RWPE2 (cell line): Measurements from ENCODE around the gene MYO5A.

Source experiments
- ATAC-seq: fragments of 200-7000 bp; cut with Tn5 transposase; 3 replicates; pipeline ENCODE4 v1.9.1; 2021; ENCODE audit warnings: low read depth
- DNase-seq: peaks from one replicate; pipeline ENCODE4 v3.0.0-alpha.2; 2020; ENCODE audit warnings: low spot score
- H3K27ac ChIP-seq: fragments of 450-650 bp; 2 replicates; pipeline ENCODE4 v1.5.1; 2017; ENCODE audit warnings: mild to moderate bottlenecking; ENCODE audit not compliant: poor library complexity, severe bottlenecking
- H3K27me3 ChIP-seq: fragments of 250-450 bp; sonication (Bioruptor Pico); 2 replicates; pipeline ENCODE4 v1.5.1; 2021; ENCODE audit warnings: mild to moderate bottlenecking, moderate library complexity; ENCODE audit not compliant: insufficient read depth, poor library complexity, severe bottlenecking
- H3K36me3 ChIP-seq: fragments of 250-450 bp; sonication (Bioruptor Pico); 2 replicates; pipeline ENCODE4 v1.5.1; 2020; ENCODE audit warnings: low read depth, mild to moderate bottlenecking, moderate library complexity
- H3K4me1 ChIP-seq: fragments of 250-450 bp; sonication (Bioruptor Pico); 2 replicates; pipeline ENCODE4 v1.5.1; 2021; ENCODE audit warnings: mild to moderate bottlenecking, moderate library complexity; ENCODE audit not compliant: insufficient read depth, poor library complexity, severe bottlenecking
- H3K4me3 ChIP-seq: fragments of 250-450 bp; sonication (Bioruptor Pico); 2 replicates; pipeline ENCODE4 v1.5.1; 2021; ENCODE audit warnings: mild to moderate bottlenecking, moderate library complexity; ENCODE audit not compliant: severe bottlenecking
- H3K9me3 ChIP-seq: fragments of 250-450 bp; sonication (Bioruptor Pico); 2 replicates; pipeline ENCODE4 v1.5.1; 2021; ENCODE audit warnings: mild to moderate bottlenecking, moderate library complexity; ENCODE audit not compliant: severe bottlenecking
- CTCF ChIP-seq: fragments of 450-650 bp; IDR thresholded peaks from one replicate; pipeline ENCODE4 v1.5.1; 2017; ENCODE audit warnings: mild to moderate bottlenecking, moderate library complexity; ENCODE audit not compliant: poor library complexity, severe bottlenecking

MYO5A gene

DNA sequence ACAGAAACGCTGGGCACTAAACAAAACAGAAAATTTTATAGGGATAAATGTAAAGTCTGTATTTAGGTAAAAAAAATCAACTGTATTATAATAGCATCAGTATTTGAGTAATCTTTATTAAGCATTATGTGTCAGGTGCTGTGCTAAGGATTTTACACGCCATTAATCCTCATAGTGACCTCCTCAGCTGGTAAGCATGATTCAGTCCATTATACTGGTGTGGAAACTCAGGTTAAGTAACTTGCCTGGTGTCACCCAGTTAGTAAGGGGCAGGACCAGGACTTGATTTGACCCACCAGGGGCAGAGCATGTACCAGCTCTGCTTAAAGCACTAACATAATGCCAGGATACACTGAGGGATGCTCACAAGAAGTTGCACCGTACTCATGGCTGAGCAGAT, 237.9 kb downstream of the MYO5A start:
- Histone ChIP-seq H3K27me3 (no peaks in the 10 kb centered on the region), H3K9me3 (no peaks in the 10 kb centered on the region), H3K4me1 (peaks cover 34% of the 10 kb centered on the region), H3K4me3 (no peak overlapping the region), H3K27ac (peak overlapping the region; percentile 65), H3K36me3 (peaks cover 10% of the 10 kb centered on the region)
- no peak for TF ChIP-seq CTCF
- ATAC-seq = no peak
- DNase-seq = no peak

GRCh38 chr15:52290329-52290728, 238.4 kb downstream of the MYO5A start:
- ATAC-seq (no peak), DNase-seq (no peak)
- H3K4me3 ChIP-seq = no peak overlapping the region
- peak overlapping the region; percentile 65 for H3K27ac ChIP-seq
- no peaks in the 10 kb centered on the region for H3K9me3 ChIP-seq
- H3K27me3 ChIP-seq = no peaks in the 10 kb centered on the region
- no peak for TF ChIP-seq CTCF
- peaks cover 34% of the 10 kb centered on the region for H3K4me1 ChIP-seq
- peaks cover 10% of the 10 kb centered on the region for H3K36me3 ChIP-seq

DNA sequence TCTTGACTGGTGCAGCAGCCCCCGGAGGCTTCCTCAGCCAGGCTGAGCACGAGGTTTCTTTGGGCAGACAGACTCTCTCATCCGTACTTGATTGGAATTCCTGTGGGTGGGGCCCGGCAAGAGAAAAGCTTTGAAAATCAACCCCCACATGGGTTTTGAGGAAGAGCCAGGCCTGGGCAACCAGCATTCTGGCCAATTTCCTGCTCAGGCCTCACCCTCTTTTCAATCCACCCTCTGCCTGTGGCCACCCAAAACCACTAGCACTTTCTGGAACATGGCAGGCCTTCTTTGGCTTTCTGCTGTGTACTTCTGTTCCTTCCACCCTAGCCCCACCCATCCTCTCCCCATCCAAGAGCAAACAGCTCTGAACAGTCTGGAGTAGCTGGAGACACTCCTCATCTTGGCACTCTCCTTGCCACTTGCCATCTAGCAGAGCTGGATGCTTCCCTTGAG, 239.0 kb downstream of the MYO5A start:
- ATAC-seq (no peak; the same call in 2 of the 3 replicates), DNase-seq (no peak)
- Histone ChIP-seq H3K9me3 (no peaks in the 10 kb centered on the region), H3K27ac (peak overlapping the region; percentile 65), H3K4me1 (peaks cover 34% of the 10 kb centered on the region), H3K4me3 (no peak overlapping the region), H3K27me3 (no peaks in the 10 kb centered on the region), H3K36me3 (peaks cover 10% of the 10 kb centered on the region)
- TF ChIP-seq CTCF = no peak

DNA sequence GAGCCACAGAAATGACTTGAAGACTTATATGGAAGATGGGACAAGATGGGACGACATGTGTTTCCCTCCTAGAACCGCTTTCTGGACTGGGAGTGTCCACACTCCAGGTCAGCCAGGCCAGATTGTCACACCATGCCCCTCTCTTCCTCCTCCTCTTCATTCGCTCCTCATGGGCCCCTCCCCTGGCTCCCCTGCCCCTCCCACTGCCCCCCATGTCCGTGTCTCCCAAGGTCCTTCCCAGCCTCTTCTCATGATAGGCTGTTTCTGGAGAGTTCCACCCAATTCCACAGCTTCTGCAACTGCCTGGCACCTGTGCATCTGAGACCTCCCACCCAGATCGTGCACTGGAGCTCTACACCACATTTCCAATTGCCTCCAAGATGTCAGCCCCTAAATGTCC, 239.7 kb downstream of the MYO5A start:
- no peak overlapping the region for H3K4me3 ChIP-seq

More for the DNA sequence above, 239.7 kb downstream of the MYO5A start:
- H3K36me3 ChIP-seq = peaks cover 10% of the 10 kb centered on the region
- H3K27ac ChIP-seq = peak overlapping the region; percentile 65
- H3K9me3 ChIP-seq = no peaks in the 10 kb centered on the region
- H3K4me1 ChIP-seq = peaks cover 38% of the 10 kb centered on the region
- no peaks in the 10 kb centered on the region for H3K27me3 ChIP-seq
- no peak for TF ChIP-seq CTCF
- DNase-seq = no peak
- no peak for ATAC-seq
